WERI-Rb-1 (cell line): ENCODE measurements around the gene ANKRD44.

Experiments
- DNase-seq: peaks from one replicate; pipeline ENCODE4 v3.0.0-alpha.2; 2020
- H3K27ac ChIP-seq: fragments of 250-450 bp; sonication (Bioruptor Pico); 2 replicates; pipeline ENCODE4 v1.5.1; 2020; ENCODE audit warnings: mild to moderate bottlenecking, moderate library complexity
- H3K27me3 ChIP-seq: fragments of 250-450 bp; sonication (Bioruptor Pico); 2 replicates; pipeline ENCODE4 v1.5.1; 2021; ENCODE audit warnings: mild to moderate bottlenecking, low read depth, moderate library complexity; ENCODE audit not compliant: insufficient read depth, severe bottlenecking
- H3K36me3 ChIP-seq: fragments of 250-450 bp; sonication (Bioruptor Pico); 2 replicates; pipeline ENCODE4 v1.5.1; 2020; ENCODE audit warnings: mild to moderate bottlenecking, moderate library complexity
- H3K4me3 ChIP-seq: 2 replicates; pipeline ENCODE4 v1.5.1; 2011; ENCODE audit warnings: low read depth, mild to moderate bottlenecking, control low read depth, low read length
- H3K9me3 ChIP-seq: fragments of 250-450 bp; sonication (Bioruptor Pico); 2 replicates; pipeline ENCODE4 v1.5.1; 2021; ENCODE audit warnings: mild to moderate bottlenecking, moderate library complexity; ENCODE audit not compliant: severe bottlenecking
- CTCF ChIP-seq: IDR thresholded peaks from 2 replicates; pipeline ENCODE4 v1.5.1; 2011; ENCODE audit warnings: low read depth, mild to moderate bottlenecking, control low read depth, inconsistent platforms, low read length

Gene ANKRD44

DNA sequence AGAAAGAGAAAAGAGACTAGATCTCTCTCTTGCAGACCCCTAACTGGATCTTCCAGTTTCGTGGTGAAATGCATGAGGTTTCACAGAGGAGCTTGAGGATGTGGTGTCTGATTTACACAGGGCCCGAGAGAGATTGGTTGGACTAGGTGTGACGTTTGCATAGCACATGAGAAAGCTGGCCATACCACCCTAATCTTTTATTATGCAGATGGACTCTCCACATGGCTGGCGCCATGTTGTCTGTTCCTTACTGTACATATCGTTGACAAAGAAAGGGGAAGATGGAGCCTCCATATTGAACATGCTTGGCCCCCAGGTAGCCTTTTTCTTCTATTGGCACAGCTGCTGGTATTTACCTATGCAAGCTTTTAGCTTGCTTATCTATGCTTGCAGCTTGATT is 356.6 kb downstream of the ANKRD44 start:
- no peak for DNase-seq
- H3K4me3 ChIP-seq, result no peak overlapping the region
- TF ChIP-seq CTCF, result no peak
- no peak overlapping the region for H3K27ac ChIP-seq
- H3K27me3 ChIP-seq, result no peaks in the 10 kb centered on the region
- H3K9me3 ChIP-seq, result no peaks in the 10 kb centered on the region
- no peaks in the 10 kb centered on the region for H3K36me3 ChIP-seq

DNA sequence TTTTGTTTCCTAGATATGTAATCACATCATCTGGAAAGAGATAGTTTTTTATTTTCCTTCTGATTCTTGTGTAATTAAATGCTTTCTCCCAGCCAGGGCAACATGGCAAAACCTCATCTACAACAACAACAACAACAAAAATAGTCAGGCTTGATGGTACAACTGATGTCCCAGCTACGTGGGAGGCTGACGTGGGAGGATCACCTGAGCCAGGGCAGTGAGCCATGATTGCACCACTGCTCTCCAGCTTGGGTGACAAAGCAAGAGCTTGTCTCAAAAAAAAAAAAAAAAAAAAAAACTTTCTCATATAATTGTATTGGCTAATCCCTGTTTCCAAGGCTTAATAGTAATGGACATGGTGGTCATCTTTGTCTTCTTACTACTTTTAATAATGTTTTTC is 357.6 kb downstream of the ANKRD44 start:
- H3K27ac ChIP-seq, result no peak overlapping the region
- TF ChIP-seq CTCF, result no peak
- no peaks in the 10 kb centered on the region for H3K9me3 ChIP-seq
- no peaks in the 10 kb centered on the region for H3K27me3 ChIP-seq
- H3K4me3 ChIP-seq, result no peak overlapping the region
- no peaks in the 10 kb centered on the region for H3K36me3 ChIP-seq
- no peak for DNase-seq

GRCh38 chr2:196951973-196952372 is 358.6 kb downstream of the ANKRD44 start:
- no peak overlapping the region for H3K4me3 ChIP-seq
- H3K27me3 ChIP-seq, result no peaks in the 10 kb centered on the region
- no peaks in the 10 kb centered on the region for H3K36me3 ChIP-seq
- no peaks in the 10 kb centered on the region for H3K9me3 ChIP-seq
- no peak for TF ChIP-seq CTCF
- no peak for DNase-seq
- no peak overlapping the region for H3K27ac ChIP-seq

DNA sequence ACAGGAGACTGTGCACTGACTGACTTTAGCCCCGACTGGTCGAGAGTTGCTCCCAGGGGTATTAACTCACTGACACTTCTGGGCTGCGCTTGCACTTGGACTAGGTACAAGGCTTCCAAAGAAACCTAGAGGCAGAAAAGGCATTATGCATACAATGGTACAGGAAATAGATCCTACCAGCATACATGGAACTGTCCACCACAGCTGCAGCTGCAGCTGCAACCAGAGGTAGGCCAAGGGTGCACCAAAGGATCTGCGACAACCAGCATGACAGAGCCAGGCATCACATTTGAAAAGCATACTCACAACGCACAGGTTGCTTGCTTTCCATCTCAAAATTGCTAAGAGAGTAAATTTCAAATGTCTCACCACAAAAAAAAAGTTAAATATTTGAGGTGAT is 361.5 kb downstream of the ANKRD44 start:
- no peak overlapping the region for H3K4me3 ChIP-seq
- H3K27me3 ChIP-seq, result no peaks in the 10 kb centered on the region
- DNase-seq, result no peak
- no peak for TF ChIP-seq CTCF
- H3K27ac ChIP-seq, result no peak overlapping the region
- no peaks in the 10 kb centered on the region for H3K36me3 ChIP-seq
- H3K9me3 ChIP-seq, result no peaks in the 10 kb centered on the region

DNA sequence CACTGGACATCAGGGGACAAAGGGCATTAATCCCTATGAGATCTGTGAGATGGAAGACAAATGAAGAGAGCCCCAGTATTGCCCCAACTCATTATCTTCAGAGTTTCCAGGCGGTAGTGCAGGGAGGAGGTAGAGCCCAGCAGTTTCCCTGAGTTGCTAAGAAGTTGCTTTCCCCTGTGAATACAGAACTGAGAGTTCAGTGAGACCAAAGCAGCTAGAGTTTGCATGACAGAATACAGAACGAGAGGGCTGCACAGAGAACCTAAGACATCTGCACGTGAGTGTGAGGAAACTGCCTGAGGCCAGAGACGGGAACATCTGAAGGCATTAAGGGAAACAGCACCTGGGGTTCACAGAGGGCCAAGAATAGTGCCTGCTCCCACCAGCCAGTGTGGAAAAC is 366.0 kb downstream of the ANKRD44 start:
- Histone ChIP-seq H3K9me3 (no peaks in the 10 kb centered on the region), H3K36me3 (no peaks in the 10 kb centered on the region), H3K27ac (no peak overlapping the region), H3K27me3 (no peaks in the 10 kb centered on the region), H3K4me3 (no peak overlapping the region)
- TF ChIP-seq CTCF, result no peak
- no peak for DNase-seq

GRCh38 chr2:196941398-196942078 is 369.0 kb downstream of the ANKRD44 start:
- Histone ChIP-seq H3K4me3 (no peak overlapping the region), H3K27me3 (no peaks in the 10 kb centered on the region), H3K36me3 (no peaks in the 10 kb centered on the region), H3K27ac (no peak overlapping the region), H3K9me3 (no peaks in the 10 kb centered on the region)
- no peak for TF ChIP-seq CTCF
- no peak for DNase-seq
